OCI-LY1 (cell line): ENCODE measurements around the gene CCDC181.

Source experiments
- EZH2 ChIP-seq: fragments of 200-600 bp; sonication (generic), shearing (Covaris generic); IDR thresholded peaks from 2 replicates; pipeline ENCODE4 v1.8.0; 2017; ENCODE audit warnings: borderline replicate concordance, mixed run types, mild to moderate bottlenecking, antibody characterized with exemption, low read length, moderate library complexity, mixed read lengths
- TF ChIP-seq, protein P1 (sequence below): fragments of 200-600 bp; sonication (generic), shearing (Covaris generic); IDR thresholded peaks from 2 replicates; pipeline ENCODE4 v1.5.1; 2017; ENCODE audit warnings: mild to moderate bottlenecking, antibody characterized with exemption, low read length, moderate library complexity, mixed read lengths

DNA sequence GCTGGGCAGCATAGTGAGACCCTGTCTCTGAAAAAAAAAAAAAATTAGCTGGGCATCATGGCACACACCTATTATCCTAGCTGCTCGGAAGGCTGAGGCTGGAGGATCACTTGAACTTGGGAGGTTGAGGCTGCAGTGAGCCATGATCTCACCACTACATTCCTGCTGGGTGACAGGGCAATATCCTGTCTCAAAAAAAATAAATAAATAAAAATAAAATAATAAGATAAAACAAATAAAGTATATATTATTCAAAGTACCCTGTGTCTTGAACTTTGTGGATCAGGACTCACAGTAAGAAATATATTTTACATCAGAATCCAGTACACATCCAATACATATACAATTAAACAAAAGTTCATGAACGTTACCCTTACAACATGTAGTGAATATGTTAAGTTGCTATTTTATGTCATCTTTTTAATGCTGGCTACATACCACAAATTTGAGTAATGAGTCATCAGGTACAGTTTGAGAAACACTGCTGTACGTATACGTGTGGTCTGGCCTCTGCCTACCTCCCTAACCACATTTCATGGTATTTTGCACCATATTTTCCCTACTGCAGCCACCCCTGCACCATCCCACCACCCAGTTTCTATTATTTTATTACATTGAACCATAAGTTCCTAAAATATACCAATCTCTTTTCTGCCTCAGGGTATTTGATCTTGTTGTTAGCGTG lies 64.1 kb downstream of the CCDC181 start:
- TF ChIP-seq, protein P1, sequence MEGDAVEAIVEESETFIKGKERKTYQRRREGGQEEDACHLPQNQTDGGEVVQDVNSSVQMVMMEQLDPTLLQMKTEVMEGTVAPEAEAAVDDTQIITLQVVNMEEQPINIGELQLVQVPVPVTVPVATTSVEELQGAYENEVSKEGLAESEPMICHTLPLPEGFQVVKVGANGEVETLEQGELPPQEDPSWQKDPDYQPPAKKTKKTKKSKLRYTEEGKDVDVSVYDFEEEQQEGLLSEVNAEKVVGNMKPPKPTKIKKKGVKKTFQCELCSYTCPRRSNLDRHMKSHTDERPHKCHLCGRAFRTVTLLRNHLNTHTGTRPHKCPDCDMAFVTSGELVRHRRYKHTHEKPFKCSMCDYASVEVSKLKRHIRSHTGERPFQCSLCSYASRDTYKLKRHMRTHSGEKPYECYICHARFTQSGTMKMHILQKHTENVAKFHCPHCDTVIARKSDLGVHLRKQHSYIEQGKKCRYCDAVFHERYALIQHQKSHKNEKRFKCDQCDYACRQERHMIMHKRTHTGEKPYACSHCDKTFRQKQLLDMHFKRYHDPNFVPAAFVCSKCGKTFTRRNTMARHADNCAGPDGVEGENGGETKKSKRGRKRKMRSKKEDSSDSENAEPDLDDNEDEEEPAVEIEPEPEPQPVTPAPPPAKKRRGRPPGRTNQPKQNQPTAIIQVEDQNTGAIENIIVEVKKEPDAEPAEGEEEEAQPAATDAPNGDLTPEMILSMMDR = no peak
- no peak for TF ChIP-seq EZH2
